OCI-LY1 (cell line): ENCODE measurements around the gene GRAMD1B.

Experiments used
- H2AFZ ChIP-seq: fragments of 200-600 bp; sonication (generic), shearing (Covaris generic); 2 replicates; pipeline ENCODE4 v1.6.0; 2014; ENCODE audit warnings: antibody characterized with exemption, mild to moderate bottlenecking, low read length
- H3F3A ChIP-seq: fragments of 200-600 bp; sonication (generic), shearing (Covaris generic); 2 replicates; pipeline ENCODE4 v1.6.0; 2014; ENCODE audit warnings: mild to moderate bottlenecking, antibody characterized with exemption, low read length, moderate library complexity; ENCODE audit not compliant: insufficient read depth
- H3K27ac ChIP-seq: fragments of 200-600 bp; sonication (generic); 2 replicates; pipeline ENCODE4 v1.5.1; 2014; ENCODE audit warnings: low read length, mixed run types, mild to moderate bottlenecking, low read depth; ENCODE audit not compliant: poor library complexity, severe bottlenecking
- H3K27me3 ChIP-seq: fragments of 200-600 bp; sonication (generic); 2 replicates; pipeline ENCODE4 v1.6.0; 2014; ENCODE audit warnings: antibody characterized with exemption, mild to moderate bottlenecking, low read length, moderate library complexity; ENCODE audit not compliant: insufficient read depth
- H3K36me3 ChIP-seq: fragments of 200-600 bp; sonication (generic); 2 replicates; pipeline ENCODE4 v1.6.1; 2014; ENCODE audit warnings: mild to moderate bottlenecking, antibody characterized with exemption, low read length, moderate library complexity, mixed read lengths; ENCODE audit not compliant: insufficient read depth
- H3K4me1 ChIP-seq: fragments of 200-600 bp; sonication (generic); 2 replicates; pipeline ENCODE4 v1.5.1; 2014; ENCODE audit warnings: mild to moderate bottlenecking, low read length, moderate library complexity; ENCODE audit not compliant: insufficient read depth, severe bottlenecking
- H3K4me2 ChIP-seq: fragments of 200-600 bp; sonication (generic), shearing (Covaris generic); 2 replicates; pipeline ENCODE4 v1.6.1; 2014; ENCODE audit warnings: low read length
- H3K4me3 ChIP-seq: fragments of 200-600 bp; sonication (generic); 2 replicates; pipeline ENCODE4 v1.5.1; 2014; ENCODE audit warnings: low read length, low read depth, mild to moderate bottlenecking, mixed read lengths; ENCODE audit not compliant: poor library complexity, severe bottlenecking
- H3K79me2 ChIP-seq: fragments of 200-600 bp; shearing (Covaris generic); 2 replicates; pipeline ENCODE4 v1.6.1; 2016; ENCODE audit warnings: mixed run types, low read length, mixed read lengths; ENCODE audit not compliant: insufficient read depth
- H3K9ac ChIP-seq: fragments of 200-600 bp; sonication (generic), shearing (Covaris generic); 2 replicates; pipeline ENCODE4 v1.6.1; 2014; ENCODE audit warnings: mild to moderate bottlenecking, low read length, mixed read lengths
- H3K9me2 ChIP-seq: fragments of 200-600 bp; sonication (generic), shearing (Covaris generic); 2 replicates; pipeline ENCODE4 v1.6.1; 2014; ENCODE audit warnings: low read depth, mild to moderate bottlenecking, low read length, mixed read lengths
- H3K9me3 ChIP-seq: fragments of 200-600 bp; shearing (Covaris generic); 2 replicates; pipeline ENCODE4 v1.6.1; 2014; ENCODE audit warnings: low read length, mixed read lengths
- H4K20me1 ChIP-seq: fragments of 200-600 bp; sonication (generic), shearing (Covaris generic); 2 replicates; pipeline ENCODE4 v1.6.0; 2016; ENCODE audit warnings: mild to moderate bottlenecking, low read length; ENCODE audit not compliant: insufficient read depth
- CTCF ChIP-seq: fragments of 200-600 bp; sonication (generic), shearing (Covaris generic); IDR thresholded peaks from 2 replicates; pipeline ENCODE4 v1.5.1; 2017; ENCODE audit warnings: mild to moderate bottlenecking, antibody characterized with exemption, low read length, moderate library complexity, mixed read lengths
- EZH2 ChIP-seq: fragments of 200-600 bp; sonication (generic), shearing (Covaris generic); IDR thresholded peaks from 2 replicates; pipeline ENCODE4 v1.8.0; 2017; ENCODE audit warnings: borderline replicate concordance, mixed run types, mild to moderate bottlenecking, antibody characterized with exemption, low read length, moderate library complexity, mixed read lengths

The GRAMD1B gene

GRCh38 chr11:123527947-123528346, 97.9 kb downstream of the GRAMD1B start:
- Histone ChIP-seq H3K4me2 (no peak overlapping the region), H3K9me2 (no peaks in the 10 kb centered on the region), H3K4me1 (no peaks in the 10 kb centered on the region), H2AFZ (no peak overlapping the region), H3K27ac (no peak overlapping the region), H3K4me3 (no peak overlapping the region), H4K20me1 (no peaks in the 10 kb centered on the region), H3K9me3 (no peaks in the 10 kb centered on the region), H3F3A (no peaks in the 10 kb centered on the region), H3K9ac (no peak overlapping the region), H3K79me2 (no peaks in the 10 kb centered on the region), H3K27me3 (no peaks in the 10 kb centered on the region; the same call in 1 of the 2 replicates), H3K36me3 (no peaks in the 10 kb centered on the region)
- no peak for TF ChIP-seq CTCF
- no peak for TF ChIP-seq EZH2

- H3K4me3 ChIP-seq, result no peak overlapping the region
- H3K4me1 ChIP-seq, result no peaks in the 10 kb centered on the region
- H3K9me2 ChIP-seq, result no peaks in the 10 kb centered on the region
- H4K20me1 ChIP-seq, result no peaks in the 10 kb centered on the region
- no peaks in the 10 kb centered on the region for H3K36me3 ChIP-seq
- no peak overlapping the region for H3K4me2 ChIP-seq
- no peaks in the 10 kb centered on the region for H3K9me3 ChIP-seq
- no peaks in the 10 kb centered on the region for H3F3A ChIP-seq
- no peak overlapping the region for H3K9ac ChIP-seq
- H3K27ac ChIP-seq, result no peak overlapping the region
- H3K79me2 ChIP-seq, result no peaks in the 10 kb centered on the region
- no peak for TF ChIP-seq CTCF
- no peak overlapping the region for H2AFZ ChIP-seq
- no peaks in the 10 kb centered on the region; the same call in 1 of the 2 replicates for H3K27me3 ChIP-seq
Measured at GRCh38 chr11:123531325-123531724, 101.3 kb downstream of the GRAMD1B start.

- no peaks in the 10 kb centered on the region for H3K9me3 ChIP-seq
- no peak overlapping the region for H3K4me2 ChIP-seq
- no peaks in the 10 kb centered on the region for H3F3A ChIP-seq
- no peak overlapping the region for H2AFZ ChIP-seq
- TF ChIP-seq EZH2, result no peak
- no peak for TF ChIP-seq CTCF
- no peaks in the 10 kb centered on the region; the same call in 1 of the 2 replicates for H3K27me3 ChIP-seq
- H3K9me2 ChIP-seq, result no peaks in the 10 kb centered on the region
- no peaks in the 10 kb centered on the region for H3K36me3 ChIP-seq
- no peak overlapping the region for H3K4me3 ChIP-seq
- H3K27ac ChIP-seq, result no peak overlapping the region
- H3K4me1 ChIP-seq, result no peaks in the 10 kb centered on the region
- H3K9ac ChIP-seq, result no peak overlapping the region
- H4K20me1 ChIP-seq, result no peaks in the 10 kb centered on the region
- no peaks in the 10 kb centered on the region for H3K79me2 ChIP-seq
Measured at GRCh38 chr11:123532131-123532530, 102.1 kb downstream of the GRAMD1B start.
